ENCODE data around the gene JAK3.
"Not testable (repeated sequence)": the region's sequence is repeated elsewhere in the genome, so short reads cannot be mapped to it uniquely, and the experiment has no call there.

Gene JAK3

GRCh38 chr19:17780781-17781180 is 67.0 kb downstream of the JAK3 start:
- no peak for TF ChIP-seq POLR2A (IDR thresholded peaks at IDR 0.05; ENCODE audit: low read depth, low read length)
- no peak for TF ChIP-seq TAF1 (IDR thresholded peaks at IDR 0.05; ENCODE audit: low read depth, low read length)
- TF ChIP-seq POU2F2 (IDR thresholded peaks at IDR 0.05; ENCODE audit: low read depth, low read length), result no peak
- TF ChIP-seq SPI1 (IDR thresholded peaks at IDR 0.05; ENCODE audit: low read depth, low read length), result no peak
- no peak for TF ChIP-seq POLR2AphosphoS5 (IDR thresholded peaks at IDR 0.05; ENCODE audit: low read depth, low read length)
- TF ChIP-seq PAX5 (IDR thresholded peaks at IDR 0.05; ENCODE audit: insufficient read depth, low read length, severe bottlenecking), result no peak
- DNase-seq (ENCODE audit: insufficient read length, low spot score) (no peak), FAIRE-seq (no peak)

DNA sequence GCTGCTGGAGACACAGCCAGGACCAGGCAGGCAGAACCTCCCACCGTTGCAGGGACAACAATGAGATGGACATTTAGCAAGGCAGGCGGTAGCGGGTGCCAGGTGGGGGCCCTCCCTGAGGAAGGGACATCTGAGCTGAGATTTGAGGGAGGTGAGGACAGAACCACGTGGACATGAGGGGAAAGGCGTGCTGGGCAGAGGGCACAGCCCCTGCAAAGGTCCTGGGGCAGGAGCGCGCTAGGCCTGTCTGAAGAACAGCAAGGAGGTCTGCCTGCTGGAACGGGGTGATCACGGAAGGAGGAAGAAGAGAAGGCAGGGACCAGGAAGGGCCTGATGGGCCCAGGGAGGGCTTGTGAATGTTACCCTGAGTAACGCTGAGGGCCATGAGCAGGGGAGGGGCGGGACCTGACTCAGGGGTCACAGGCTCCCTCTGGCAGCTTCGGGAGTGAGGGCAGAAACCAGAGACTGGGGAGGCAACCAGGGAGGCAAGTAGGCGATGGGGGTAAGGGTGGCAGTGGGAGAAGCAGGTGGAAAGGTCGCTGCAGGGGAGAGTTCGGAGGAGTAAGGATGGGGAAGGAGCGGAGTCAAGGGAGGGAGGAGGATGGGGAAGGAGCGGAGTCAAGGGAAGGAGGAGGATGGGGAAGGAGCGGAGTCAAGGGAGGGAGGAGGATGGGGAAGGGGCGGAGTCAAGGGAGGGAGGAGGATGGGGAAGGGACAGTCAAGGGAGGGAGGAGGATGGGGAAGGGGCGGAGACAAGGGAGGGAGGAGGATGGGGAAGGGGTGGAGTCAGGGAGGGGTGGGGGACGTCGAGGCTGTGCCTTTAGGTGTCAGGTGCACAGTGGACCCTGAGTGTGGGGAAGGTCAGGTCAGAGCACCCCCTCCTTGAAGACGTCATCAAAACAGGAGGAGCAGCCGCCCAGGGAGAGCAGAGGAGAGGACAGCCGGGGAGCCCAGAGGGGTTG is 68.5 kb downstream of the JAK3 start:
- FAIRE-seq (no peak), DNase-seq (ENCODE audit: insufficient read length, low spot score) (no peak)
- TF ChIP-seq SPI1 (IDR thresholded peaks at IDR 0.05; ENCODE audit: low read depth, low read length), result no peak
- no peak for TF ChIP-seq POLR2AphosphoS5 (IDR thresholded peaks at IDR 0.05; ENCODE audit: low read depth, low read length)
- TF ChIP-seq POLR2A (IDR thresholded peaks at IDR 0.05; ENCODE audit: low read depth, low read length), result no peak

GRCh38 chr19:17778251-17778967 is 69.4 kb downstream of the JAK3 start:
- DNase-seq (ENCODE audit: insufficient read length, low spot score), result peak; percentile 65
- peak; percentile 59 for FAIRE-seq
- TF ChIP-seq POU2F2 (IDR thresholded peaks at IDR 0.05; ENCODE audit: low read depth, low read length) (no peak), PAX5 (IDR thresholded peaks at IDR 0.05; ENCODE audit: insufficient read depth, low read length, severe bottlenecking) (no peak), TAF1 (IDR thresholded peaks at IDR 0.05; ENCODE audit: low read depth, low read length) (no peak), POLR2A (IDR thresholded peaks at IDR 0.05; ENCODE audit: low read depth, low read length) (no peak), SPI1 (IDR thresholded peaks at IDR 0.05; ENCODE audit: low read depth, low read length) (no peak), POLR2AphosphoS5 (IDR thresholded peaks at IDR 0.05; ENCODE audit: low read depth, low read length) (no peak)

DNA sequence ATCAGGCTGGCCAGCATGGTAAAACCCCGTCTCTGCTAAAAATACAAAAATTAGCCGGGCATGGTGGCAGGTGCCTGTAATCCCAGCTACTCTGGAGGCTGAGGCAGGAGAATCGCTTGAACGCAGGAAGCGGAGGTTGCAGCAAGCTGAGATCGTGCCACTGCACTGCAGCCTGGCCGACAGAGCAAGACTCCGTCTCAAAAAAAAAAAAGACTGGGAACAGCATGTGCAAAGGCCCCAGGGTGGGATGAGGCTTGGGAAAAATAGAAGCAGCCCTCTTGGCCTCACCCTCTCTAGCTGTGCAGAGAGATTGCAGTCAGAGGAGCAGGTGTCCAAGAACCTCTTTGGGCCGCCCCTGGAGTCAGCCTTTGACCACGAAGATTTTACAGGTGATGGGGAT is 69.9 kb downstream of the JAK3 start:
- DNase-seq (ENCODE audit: insufficient read length, low spot score); FAIRE-seq: not testable (repeated sequence)

- DNase-seq (ENCODE audit: insufficient read length, low spot score), result peak; percentile 77
- TF ChIP-seq TAF1 (IDR thresholded peaks at IDR 0.05; ENCODE audit: low read depth, low read length) (no peak), POU2F2 (IDR thresholded peaks at IDR 0.05; ENCODE audit: low read depth, low read length) (peak; percentile 71), POLR2AphosphoS5 (IDR thresholded peaks at IDR 0.05; ENCODE audit: low read depth, low read length) (no peak), SPI1 (IDR thresholded peaks at IDR 0.05; ENCODE audit: low read depth, low read length) (no peak), POLR2A (IDR thresholded peaks at IDR 0.05; ENCODE audit: low read depth, low read length) (no peak), PAX5 (IDR thresholded peaks at IDR 0.05; ENCODE audit: insufficient read depth, low read length, severe bottlenecking) (peak; percentile 96)
- FAIRE-seq, result peak; percentile 89
Measured at GRCh38 chr19:17775991-17776803, 71.6 kb downstream of the JAK3 start.

- FAIRE-seq (peak; percentile 71), DNase-seq (ENCODE audit: insufficient read length, low spot score) (no peak)
- TF ChIP-seq POLR2AphosphoS5 (IDR thresholded peaks at IDR 0.05; ENCODE audit: low read depth, low read length), result no peak
- TF ChIP-seq POLR2A (IDR thresholded peaks at IDR 0.05; ENCODE audit: low read depth, low read length), result no peak
- TF ChIP-seq SPI1 (IDR thresholded peaks at IDR 0.05; ENCODE audit: low read depth, low read length), result no peak
- no peak for TF ChIP-seq POU2F2 (IDR thresholded peaks at IDR 0.05; ENCODE audit: low read depth, low read length)
- TF ChIP-seq TAF1 (IDR thresholded peaks at IDR 0.05; ENCODE audit: low read depth, low read length), result no peak
- no peak for TF ChIP-seq PAX5 (IDR thresholded peaks at IDR 0.05; ENCODE audit: insufficient read depth, low read length, severe bottlenecking)
Measured at GRCh38 chr19:17775245-17775927, 72.4 kb downstream of the JAK3 start.

Measured in GM12891 (cell line).